Fibroblast of the conjunctiva (primary cell): ENCODE data around the gene WNT2B.

Experiments
- DNase-seq: peaks from one replicate; pipeline ENCODE4 v3.0.0-alpha.2; 2010; ENCODE audit warnings: low read depth

The WNT2B gene

GRCh38 chr1:112527266-112528010 lies 18.7 kb downstream of the WNT2B start:
- DNase-seq, result no peak

- DNase-seq, result no peak
Measured at GRCh38 chr1:112528076-112528475, 19.3 kb downstream of the WNT2B start.

- no peak for DNase-seq
Measured at GRCh38 chr1:112529301-112529700, 20.5 kb downstream of the WNT2B start.

- DNase-seq, result no peak
Measured at GRCh38 chr1:112530832-112531231, 22.1 kb downstream of the WNT2B start.

- no peak for DNase-seq
Measured at GRCh38 chr1:112532064-112532463, 23.3 kb downstream of the WNT2B start.

GRCh38 chr1:112533029-112533428 lies 24.3 kb downstream of the WNT2B start:
- DNase-seq, result peak; percentile 49

- DNase-seq, result no peak
Measured at GRCh38 chr1:112536561-112536960, 27.8 kb downstream of the WNT2B start.

GRCh38 chr1:112537456-112537855 lies 28.7 kb downstream of the WNT2B start:
- no peak for DNase-seq

- no peak for DNase-seq
Measured at GRCh38 chr1:112538883-112539282, 30.1 kb downstream of the WNT2B start.

GRCh38 chr1:112540226-112540794 lies 31.5 kb downstream of the WNT2B start:
- peak; percentile 50 for DNase-seq

GRCh38 chr1:112541299-112541698 lies 32.5 kb downstream of the WNT2B start:
- DNase-seq, result no peak

- DNase-seq, result no peak
Measured at GRCh38 chr1:112542206-112542973, 33.6 kb downstream of the WNT2B start.

GRCh38 chr1:112544011-112544688 lies 35.4 kb downstream of the WNT2B start:
- DNase-seq, result peak; percentile 82

GRCh38 chr1:112544751-112545150 lies 36.0 kb downstream of the WNT2B start:
- peak; percentile 33 for DNase-seq

GRCh38 chr1:112546076-112546475 lies 37.3 kb downstream of the WNT2B start:
- DNase-seq, result no peak

- DNase-seq, result no peak
Measured at GRCh38 chr1:112548547-112548946, 39.8 kb downstream of the WNT2B start.

GRCh38 chr1:112549590-112549989 lies 40.8 kb downstream of the WNT2B start:
- DNase-seq, result no peak

- no peak for DNase-seq
Measured at GRCh38 chr1:112554411-112554810, 45.6 kb downstream of the WNT2B start.

GRCh38 chr1:112557385-112557784 lies 48.6 kb downstream of the WNT2B start:
- DNase-seq, result no peak

- no peak for DNase-seq
Measured at GRCh38 chr1:112558634-112559033, 49.9 kb downstream of the WNT2B start.

- DNase-seq, result no peak
Measured at GRCh38 chr1:112563341-112563740, 54.6 kb downstream of the WNT2B start.

- DNase-seq, result no peak
Measured at GRCh38 chr1:112564081-112564480, 55.3 kb downstream of the WNT2B start.

- no peak for DNase-seq
Measured at GRCh38 chr1:112565800-112566199, 57.0 kb downstream of the WNT2B start.
